Activated naive CD4-positive, alpha-beta T cell treated with anti-CD3 and anti-CD28 coated beads, Interleukin-2, amount 50 U/mL, for 16 hours (primary cell): Measurements from ENCODE around the gene MRPL1.
"Not testable (repeated sequence)": the region's sequence is repeated elsewhere in the genome, so short reads cannot be mapped to it uniquely, and the experiment has no call there.

Source experiments
- DNase-seq: peaks from one replicate; pipeline ENCODE4 v3.0.0-alpha.2; 2020

Gene MRPL1

DNA sequence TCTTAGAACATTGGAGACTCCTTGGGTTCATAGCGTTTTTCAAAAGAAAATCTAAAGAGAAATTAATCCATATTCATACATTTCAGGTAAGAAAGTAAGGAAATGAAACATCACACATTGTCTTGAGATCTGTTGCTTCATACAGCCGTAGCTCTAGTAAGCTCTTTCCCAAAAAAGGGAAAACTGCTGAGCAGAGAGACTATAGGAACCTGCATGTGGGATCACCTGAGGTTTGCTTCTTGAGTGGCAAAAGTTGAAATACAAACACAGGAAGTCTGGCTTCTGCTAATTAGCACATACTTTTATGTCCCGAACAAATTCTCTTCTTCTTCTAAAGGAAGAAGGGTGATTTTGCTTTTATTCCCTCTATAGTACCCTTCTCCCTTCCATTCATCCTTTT lies 57.7 kb downstream of the MRPL1 start:
- no peak for DNase-seq

DNA sequence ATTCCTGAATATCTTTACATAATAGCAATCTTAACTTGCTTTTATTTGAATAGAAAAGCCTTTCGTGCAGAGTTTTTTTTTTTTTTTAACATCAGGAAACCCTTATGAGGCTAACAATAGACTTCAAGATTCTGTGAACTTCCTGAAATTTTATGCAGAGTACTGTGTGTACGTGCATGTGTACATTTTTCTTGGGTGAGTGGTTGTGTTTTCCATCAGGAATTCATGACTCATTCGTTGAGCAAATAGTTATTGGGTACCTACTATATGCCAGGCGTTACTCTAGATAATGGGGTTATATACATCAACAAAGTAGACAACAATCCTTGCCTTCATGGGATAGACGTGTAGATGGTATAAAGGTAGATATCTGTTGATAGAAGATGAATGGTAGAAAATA lies 59.1 kb downstream of the MRPL1 start:
- no peak for DNase-seq

DNA sequence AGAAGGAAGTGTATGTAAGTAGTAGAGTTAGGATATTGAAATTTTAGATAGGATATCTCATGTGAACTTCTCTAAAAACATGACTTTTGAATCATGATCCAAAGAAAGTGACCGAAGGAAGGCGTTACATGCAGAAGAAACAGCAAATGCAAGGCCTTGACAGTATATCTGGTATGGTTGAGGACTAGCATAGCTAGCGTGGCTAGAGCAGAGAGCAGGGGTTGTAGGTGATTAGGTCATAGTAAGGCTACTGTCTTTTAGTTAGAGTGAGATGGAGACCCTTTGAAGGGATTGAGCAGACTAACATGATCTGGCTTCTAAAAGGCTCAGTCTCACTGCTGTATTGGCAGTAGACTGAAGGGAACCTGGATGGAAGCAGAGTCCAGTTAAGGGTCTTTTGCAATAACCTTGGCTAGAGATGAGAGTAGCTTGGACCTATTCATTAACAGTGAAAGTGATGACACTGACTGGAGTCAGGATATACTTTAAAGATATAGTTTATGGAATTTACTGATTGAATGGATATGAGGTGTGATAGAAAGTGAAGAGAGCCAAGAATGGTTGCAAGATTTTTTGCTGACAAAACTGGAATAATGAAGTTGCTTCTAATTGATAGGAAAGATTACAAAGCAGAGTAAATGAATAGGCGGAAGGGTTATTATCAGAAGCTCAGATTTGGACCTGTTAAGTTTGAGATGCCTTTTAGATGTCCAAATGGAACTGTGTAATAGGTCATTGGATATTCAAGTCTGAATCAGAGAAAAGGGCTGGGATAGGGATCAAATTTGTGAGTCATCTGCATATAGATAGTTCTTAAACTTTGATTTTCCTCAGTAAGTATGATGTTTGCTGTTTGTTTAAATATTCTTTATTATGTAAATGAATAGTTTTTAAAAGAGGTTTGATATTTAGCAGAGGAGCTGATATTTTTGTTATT lies 59.8 kb downstream of the MRPL1 start:
- no peak for DNase-seq

DNA sequence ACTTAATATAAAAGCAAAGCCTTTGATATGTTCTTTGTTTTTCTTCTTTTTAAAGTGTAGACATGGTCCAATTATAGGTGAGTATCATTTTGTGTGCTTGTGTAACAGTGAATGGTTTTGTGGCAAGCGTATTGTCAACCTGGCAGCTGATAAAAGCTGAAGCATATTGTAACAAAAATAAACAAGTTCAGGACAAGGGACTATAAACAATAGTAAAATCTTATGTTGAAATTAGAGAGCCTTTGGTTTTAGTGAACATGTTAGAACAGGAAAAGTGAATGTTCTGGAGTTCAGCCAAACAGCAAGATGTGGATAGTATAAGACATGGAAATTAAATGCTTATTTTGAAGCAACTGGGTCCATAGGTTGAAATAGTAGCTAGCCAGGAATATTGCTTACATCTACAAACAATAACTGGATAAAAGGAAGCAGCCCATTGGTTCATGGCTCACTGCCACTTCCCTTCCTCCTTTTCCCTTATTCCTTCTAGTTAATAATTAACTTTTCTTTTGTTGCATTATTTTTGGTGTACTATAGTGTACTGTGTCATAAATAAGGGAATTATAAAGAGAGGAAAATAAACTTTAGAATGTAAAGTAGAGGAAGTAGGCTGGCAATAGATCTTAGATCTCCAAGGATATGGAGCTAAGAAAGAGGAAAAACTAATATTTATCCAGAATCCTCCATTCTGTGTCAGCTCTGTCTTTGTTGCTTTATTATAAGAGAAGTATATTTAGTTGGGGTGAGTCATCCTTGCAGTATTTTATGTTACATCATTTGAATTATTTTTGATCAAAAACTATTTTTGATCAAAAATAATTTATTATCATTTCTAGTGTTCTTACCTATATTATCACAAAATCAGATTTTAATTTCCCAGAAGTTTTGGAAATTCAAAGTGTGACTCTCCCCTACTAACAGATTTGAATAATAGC lies 65.6 kb downstream of the MRPL1 start:
- no peak for DNase-seq

DNA sequence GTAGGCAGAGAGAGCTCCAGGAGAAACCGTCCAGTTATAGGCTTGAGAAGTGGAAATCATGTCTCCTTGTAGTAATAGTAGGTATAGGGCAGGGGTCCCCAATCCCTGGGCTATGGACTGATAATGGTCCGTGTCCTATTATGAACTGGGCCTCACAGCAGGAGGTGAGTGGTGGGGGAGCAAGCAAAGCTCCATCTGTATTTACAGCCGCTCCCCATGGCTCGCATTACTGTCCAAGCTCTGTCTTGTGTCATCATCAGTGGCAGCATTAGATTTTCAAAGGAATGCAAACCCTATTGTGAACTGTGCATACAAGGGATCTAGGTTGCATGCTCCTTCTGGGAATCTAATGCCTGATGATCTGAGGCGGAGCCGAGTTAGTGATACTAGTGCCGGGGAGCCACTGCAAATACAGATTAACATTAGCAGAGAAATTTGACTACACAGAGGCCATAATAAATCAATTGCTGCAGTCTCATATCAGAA lies 67.6 kb downstream of the MRPL1 start:
- DNase-seq: no peak

DNA sequence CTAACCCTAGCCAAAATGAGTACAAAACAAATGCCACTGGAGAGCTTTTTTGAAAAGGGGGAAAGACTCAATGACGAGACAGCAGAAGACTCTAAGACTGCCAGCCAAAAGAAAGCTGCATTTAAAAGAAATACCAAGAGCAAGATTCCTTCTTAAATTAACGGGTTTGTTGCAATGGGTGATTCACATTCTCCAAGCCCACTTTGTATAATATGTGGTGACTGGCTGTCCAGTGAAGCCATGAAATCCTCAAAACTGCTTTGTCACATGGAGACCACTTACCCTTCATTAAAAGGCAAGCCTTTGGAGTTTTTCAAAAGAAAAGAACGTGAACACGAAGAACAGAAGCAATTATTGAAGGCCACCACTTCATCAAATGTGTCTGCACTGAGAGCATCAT lies 68.2 kb downstream of the MRPL1 start:
- DNase-seq: no peak

DNA sequence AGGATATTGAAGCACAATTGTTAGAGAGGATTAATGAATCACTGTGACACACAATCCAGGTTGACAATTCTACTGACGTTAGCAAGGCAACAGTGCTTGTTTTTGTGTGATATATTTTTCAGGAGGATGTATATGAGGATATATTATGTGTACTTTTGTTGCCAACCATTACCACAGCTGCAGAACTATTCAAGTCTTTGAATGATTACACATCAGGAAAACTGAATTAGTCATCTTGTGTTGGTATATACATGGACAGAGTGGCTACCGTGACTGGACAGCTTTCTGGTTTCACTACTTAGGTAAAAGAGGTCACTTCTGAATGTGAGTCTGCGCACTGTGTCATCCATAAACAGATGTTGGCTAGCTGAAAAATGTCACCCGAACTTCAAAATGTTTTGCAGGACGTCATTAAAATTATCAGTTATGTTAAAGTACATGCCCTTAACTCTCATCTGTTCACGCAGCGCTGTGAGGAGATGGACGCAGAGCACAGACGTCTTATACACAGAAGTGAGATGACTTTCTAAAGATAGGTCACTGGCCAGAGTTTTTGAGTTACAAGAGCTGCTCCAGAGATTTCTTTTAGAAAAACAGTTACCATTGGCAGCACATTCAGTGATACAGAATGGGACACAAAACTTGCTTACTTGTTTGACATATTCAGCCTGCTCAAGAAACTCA lies 69.0 kb downstream of the MRPL1 start:
- DNase-seq: no peak

DNA sequence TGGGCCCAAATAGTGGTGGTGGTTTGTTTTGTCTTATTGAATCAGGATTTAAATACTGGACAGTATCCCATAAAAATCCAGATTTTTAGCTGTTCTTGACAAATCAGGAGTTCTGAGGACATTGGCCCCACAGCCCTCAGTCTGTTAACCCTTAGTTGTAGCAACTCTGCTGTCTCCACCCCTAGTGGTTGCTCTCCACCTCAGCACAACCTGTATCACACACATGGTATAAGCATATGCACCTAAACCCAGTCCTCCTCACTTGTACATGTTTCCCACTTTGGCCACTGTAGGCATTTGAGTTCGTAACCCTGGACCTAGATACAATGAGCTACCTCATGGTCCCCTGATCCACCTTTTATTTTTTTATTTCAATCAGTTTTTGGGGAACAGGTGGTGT lies 75.9 kb downstream of the MRPL1 start:
- no peak for DNase-seq

DNA sequence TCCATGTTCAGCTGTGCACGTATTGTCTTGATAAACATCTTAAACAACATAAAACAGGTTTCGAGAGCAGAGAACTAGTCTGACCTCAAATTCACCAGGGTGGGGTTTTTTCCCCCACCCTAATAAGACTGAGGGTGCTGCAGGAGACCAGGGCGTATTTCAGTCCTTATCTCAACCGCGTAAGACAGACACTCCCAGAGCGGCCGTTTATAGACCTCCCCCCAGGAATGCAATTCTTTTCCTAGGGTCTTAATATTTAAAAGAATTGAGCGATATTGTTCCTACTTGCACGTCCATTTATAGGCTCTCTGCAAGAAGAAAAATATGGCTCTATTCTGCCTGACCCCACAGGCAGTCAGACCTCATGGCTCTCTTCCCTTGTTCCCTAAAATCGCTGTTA lies 83.3 kb downstream of the MRPL1 start:
- DNase-seq: not testable (repeated sequence)

DNA sequence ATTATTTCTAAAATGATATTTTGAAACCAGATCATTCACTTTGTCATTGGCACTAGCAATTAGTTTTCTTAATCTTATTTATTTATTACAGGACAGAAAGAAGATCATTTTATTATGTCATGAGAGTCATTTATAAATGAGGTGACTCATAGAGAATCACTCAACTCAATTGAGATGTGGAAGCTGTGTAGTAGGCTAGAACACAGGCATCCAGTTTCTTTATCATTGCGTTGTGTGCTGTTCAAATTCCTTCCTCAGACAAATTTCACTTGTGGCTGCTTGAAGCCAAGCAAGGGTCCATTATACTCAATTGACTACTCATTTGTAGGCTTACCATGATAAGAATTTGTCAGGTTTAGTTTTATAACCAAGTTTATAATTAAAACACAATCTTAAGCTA lies 87.6 kb downstream of the MRPL1 start:
- DNase-seq: no peak

DNA sequence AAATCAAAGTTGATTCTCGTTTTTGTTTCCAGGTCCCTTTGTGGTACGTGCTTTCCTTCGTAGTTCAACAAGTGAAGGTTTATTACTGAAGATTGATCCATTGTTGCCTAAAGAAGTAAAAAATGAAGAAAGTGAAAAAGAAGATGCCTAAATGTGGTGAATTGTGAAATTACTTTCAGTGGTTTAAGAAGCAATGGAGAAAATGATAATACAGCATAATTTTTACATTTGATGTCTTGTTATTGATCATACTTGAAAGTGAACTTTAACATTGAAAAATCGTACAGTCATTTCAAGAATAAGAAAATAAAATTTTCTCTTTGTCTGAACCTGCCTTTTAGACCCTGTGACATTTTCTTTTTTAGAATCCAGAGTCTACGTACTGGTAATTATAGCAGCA lies 89.8 kb downstream of the MRPL1 start:
- no peak for DNase-seq

DNA sequence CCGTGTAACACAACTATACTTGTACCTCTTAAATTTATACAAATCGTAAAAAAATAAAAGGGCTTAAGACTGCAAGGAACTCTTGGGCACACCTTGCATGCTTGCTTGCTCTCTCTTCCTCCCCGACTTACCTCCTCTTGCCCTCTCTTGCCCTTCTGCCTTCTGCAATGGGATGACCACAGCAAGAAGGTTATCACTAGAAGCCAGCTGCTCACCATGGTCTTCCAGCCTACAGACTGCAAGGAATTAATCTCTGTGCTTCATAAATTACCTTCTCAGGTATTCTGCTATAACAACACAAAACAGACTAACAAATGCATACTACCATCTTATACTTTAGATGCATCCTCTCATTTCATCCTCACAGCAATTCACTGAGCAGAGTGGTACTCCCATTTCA lies 92.1 kb downstream of the MRPL1 start:
- no peak for DNase-seq

DNA sequence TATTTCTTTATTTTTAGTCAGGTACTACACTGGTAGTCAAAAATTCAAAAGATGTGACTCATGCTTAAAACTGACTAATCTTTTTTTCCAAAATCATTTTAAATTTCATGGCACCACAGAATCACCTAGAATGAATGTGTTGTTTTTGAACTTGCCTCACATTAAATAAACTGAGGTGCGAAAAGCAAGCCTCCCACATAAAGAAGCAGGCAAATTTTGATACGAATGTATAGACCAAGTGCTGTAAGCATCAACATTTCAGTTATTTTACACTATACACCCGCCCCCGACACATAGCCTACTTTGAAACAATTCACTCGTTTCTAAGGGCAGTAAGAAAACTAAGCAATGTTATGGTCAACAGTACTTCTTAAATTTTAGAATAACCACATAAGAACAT lies 94.3 kb downstream of the MRPL1 start:
- DNase-seq: no peak

DNA sequence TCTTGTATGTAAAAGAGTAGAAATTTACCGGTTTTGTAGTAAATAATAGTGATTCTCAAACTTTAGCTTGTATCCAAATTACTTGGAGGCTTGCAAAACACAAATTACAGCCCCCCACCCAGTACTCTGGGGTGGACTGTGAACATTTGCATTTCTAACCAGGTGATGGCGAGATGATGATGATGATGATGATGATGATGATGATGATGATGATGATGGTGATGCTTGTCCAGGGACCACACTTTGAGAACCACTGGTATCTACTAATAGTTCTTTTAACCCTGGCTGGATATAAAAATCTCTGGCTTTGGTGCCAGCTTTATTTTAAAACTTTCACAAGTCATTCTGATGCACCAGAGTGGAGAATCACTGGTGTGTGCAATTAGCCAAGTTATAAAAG lies 96.3 kb downstream of the MRPL1 start:
- DNase-seq: no peak

DNA sequence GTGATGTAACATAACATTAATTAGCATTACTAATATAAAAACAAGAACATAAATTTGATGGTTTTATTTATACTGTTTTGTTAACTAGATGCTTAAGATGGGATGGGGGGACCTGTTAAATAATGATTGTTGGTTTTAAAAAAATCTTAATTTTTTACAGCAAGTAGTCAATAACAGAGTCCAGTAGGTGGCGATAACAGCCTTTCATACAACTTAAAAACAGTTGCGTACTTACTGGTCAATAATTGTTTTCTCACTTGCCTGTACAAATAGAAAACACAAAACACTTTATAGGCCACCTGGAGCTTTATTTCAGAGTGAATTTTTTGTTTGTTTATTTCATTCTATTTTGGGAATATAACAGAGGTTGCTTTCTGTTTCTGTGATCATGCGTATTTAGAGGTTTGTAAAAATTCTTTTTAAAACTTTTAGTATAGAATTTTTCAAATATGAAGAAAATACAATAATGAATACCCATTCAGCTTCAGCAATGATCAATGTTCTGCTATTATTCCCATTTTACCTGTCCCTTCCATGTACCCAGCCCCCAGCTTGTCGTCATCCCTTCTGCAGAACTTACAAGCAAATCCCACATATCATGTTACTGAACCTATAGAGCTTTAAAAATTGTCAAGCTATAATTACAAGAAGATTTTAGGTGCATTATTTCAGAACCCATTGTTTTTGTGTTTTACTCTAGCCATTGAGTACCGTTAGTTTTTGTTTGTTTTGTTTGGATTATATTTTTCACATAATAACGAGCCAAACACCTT lies 97.1 kb downstream of the MRPL1 start:
- no peak for DNase-seq

DNA sequence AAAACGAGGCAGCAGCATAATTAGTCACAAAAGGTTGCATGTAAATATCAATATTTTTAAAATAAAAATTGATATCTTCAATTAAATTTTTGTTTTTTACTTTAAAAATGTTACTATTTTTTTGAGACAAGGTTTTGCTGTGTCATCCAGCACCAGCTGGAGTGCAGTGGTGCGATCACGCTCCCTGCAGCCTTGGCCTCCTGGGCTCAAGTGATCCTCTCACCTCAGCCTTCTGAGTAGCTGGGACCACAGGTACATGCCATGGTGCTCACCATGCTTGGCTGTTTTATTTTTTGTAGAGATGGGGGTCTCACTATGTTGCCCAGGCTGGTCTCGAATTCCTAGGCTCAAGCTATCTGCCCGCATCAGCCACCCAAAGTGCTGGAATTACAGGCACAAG lies 97.7 kb downstream of the MRPL1 start:
- no peak for DNase-seq

DNA sequence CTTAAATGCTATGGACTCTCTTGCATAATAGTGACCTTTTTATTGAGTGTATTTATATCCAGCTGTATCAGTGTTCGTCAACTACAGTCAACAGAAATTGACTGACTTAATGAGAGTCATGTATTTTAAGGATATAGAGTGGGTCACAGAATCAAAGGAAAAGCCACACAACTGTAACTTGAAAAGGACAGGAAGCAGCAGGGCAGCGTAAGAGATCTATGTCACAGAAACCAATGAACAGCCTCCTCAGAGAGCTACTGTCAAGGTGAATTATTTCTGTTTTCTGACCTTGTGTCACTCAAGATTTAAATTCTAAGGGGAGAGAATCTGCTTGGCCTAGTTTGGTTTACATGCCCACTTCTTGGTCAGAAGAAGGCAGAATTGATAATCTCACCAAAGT lies 100.4 kb downstream of the MRPL1 start:
- DNase-seq: no peak

DNA sequence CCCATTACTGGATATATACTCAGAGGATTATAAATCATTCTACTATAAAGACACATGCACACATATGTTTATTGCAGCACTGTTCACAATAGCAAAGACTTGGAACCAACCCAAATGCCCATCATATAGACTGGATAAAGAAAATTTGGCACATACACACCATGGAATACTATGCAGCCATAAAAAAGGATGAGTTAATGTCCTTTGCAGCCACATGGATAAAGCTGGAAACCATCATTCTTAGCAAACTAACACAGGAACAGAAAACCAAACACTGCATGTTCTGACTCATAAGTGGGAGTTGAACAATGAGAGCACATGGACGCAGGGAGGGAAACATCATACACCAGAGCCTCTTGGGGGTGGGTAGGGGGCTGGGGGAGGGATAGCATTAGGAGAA lies 111.0 kb downstream of the MRPL1 start:
- DNase-seq: not testable (repeated sequence)

DNA sequence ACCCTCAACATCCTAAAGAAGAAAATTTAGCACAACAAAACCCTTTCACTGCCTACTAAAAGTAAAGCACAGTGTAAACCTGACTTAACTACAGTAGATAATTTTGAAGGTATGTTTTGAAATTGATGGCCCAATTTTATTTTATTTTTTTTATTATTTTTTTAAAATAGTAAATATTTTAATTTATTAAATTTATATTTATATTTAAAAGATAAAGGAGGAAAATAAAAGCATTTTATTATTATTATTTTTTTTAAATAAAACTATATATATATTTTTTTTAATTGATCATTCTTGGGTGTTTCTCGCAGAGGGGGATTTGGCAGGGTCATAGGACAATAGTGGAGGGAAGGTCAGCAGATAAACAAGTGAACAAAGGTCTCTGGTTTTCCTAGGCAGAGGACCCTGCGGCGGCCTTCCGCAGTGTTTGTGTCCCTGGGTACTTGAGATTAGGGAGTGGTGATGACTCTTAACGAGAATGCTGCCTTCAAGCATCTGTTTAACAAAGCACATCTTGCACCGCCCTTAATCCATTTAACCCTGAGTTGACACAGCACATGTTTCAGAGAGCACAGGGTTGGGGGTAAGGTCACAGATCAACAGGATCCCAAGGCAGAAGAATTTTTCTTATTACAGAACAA lies 120.4 kb downstream of the MRPL1 start:
- DNase-seq: not testable (repeated sequence)

DNA sequence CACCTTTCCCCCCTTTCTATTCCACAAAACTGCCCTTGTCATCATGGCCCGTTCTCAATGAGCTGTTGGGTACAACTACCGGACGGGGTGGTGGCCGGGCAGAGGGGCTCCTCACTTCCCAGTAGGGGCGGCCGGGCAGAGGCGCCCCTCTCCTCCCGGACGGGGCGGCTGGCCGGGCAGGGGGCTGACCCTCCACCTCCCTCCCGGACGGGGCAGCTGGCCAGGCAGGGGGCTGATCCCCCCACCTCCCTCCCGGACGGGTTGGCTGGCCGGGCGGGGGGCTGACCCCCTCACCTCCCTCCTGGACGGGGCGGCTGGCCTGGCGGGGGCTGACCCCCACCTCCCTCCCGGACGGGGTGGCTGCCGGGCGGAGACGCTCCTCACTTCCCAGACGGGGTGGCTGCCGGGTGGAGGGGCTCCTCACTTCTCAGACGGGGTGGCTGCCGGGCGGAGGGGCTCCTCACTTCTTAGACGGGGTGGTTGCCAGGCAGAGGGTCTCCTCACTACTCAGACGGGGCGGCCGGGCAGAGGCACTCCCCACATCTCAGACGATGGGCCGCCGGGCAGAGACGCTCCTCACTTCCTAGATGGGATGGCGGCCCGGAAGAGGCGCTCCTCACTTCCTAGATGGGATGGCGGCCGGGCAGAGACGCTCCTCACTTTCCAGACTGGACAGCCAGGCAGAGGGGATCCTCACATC lies 121.1 kb downstream of the MRPL1 start:
- DNase-seq: not testable (repeated sequence)

DNA sequence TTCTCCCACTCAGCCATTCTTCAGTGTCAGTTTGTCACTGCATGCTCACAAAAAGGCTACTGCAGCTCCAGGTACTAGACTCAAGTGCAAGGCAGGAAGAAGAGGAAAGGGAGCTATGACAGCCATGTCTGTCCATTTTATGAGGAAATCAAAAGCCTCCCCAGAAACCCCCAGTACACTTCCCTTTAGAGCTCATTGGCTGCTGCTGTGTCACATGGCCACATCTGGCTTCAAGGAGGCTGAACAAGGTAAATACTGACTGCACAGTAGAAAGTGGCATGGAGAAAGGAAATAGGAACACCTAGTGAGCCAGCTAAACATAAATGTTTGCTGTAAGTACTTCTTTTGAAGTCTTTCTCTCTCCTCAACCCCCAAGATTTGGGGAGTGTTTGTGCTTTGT lies 127.3 kb downstream of the MRPL1 start:
- no peak for DNase-seq
